Bronchial epithelial cell (primary cell): ENCODE results near the gene SFMBT1. TPM values are rescaled to one million over a fixed set of nuclear protein-coding genes. Genes with fewer than 3 reads are reported as not detected.

Experiments
- DNase-seq: peaks from one replicate; pipeline ENCODE4 v3.0.0-alpha.2; 2010; ENCODE audit warnings: low read depth
- FAIRE-seq: peaks from 2 replicates; lab custom pipeline; 2011; peaks lifted over from hg19 to GRCh38; lab: Jason Lieb, UNC
- H3K27me3 ChIP-seq: 2 replicates; pipeline ENCODE4 v1.5.1; 2011; ENCODE audit warnings: low read length; ENCODE audit not compliant: control insufficient read depth, insufficient read depth
- H3K36me3 ChIP-seq: 2 replicates; pipeline ENCODE4 v1.5.1; 2011; ENCODE audit warnings: low read length; ENCODE audit not compliant: control insufficient read depth, insufficient read depth
- H3K4me3 ChIP-seq: 2 replicates; pipeline ENCODE4 v1.5.1; 2011; ENCODE audit warnings: mild to moderate bottlenecking, low read depth, low read length, control low read depth
- CTCF ChIP-seq: IDR thresholded peaks from 2 replicates; pipeline ENCODE4 v1.5.1; 2011; ENCODE audit warnings: mild to moderate bottlenecking, moderate library complexity, low read length, control low read depth, inconsistent platforms; ENCODE audit not compliant: insufficient read depth, severe bottlenecking
- total RNA-seq: library from RNA; depleted of rRNA; stranded (reverse); fragments of >200 nt; gene quantifications from 2 replicates; pipeline ENCODE4 v1.2.1, GENCODE V29; 2014

SFMBT1 gene
- total RNA-seq, 1 donor from 2014 or later, result 7.6 TPM

DNA sequence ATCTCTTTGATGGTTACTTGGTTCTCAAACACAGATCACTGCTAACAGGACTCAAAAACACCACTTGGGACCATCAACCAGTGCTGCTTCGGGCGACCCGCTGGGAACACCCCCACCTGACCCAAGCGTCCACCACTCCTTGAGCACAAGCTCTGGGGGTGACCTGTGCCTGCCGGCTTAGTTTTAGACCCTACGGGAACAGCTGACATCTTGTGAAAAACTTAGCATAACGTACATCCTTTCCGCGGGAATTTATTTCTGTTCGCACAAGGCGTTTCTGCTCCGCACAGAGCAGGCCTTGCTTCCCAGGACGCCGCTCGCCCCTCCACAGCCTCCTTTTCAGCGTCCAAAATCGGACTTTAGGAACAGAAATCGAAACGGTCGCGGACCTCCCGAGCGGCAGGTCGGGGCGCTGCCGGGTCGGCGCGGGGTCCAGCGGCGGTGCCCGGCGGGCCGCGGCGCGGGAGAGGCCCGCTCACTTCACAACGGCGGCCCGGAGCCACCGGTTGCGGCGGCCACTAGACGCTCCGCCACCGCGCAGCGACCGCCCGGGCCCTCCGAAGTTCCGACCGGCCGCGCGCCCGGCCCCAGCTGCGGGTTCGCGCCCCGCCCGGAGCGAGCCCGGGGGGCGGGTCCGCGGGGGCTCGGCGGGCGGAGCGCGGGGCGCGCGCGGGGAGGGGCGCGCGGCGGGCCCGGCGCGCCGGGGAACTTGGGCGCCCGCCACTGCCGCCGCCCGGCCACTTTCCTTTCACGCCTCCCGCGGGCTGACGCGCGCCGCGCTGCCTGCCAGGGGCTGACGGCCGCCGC lies 959 bp downstream of the SFMBT1 start:
- Histone ChIP-seq H3K4me3 (peak overlapping the region; percentile 62), H3K36me3 (no peaks in the 10 kb centered on the region), H3K27me3 (no peaks in the 10 kb centered on the region)
- DNase-seq, result peak; percentile 27
- TF ChIP-seq CTCF, result no peak
- no peak for FAIRE-seq

GRCh38 chr3:53044371-53044710 lies 1.5 kb downstream of the SFMBT1 start:
- no peak for FAIRE-seq
- no peaks in the 10 kb centered on the region for H3K36me3 ChIP-seq
- DNase-seq, result peak; percentile 15

GRCh38 chr3:53043738-53044137 lies 2.1 kb downstream of the SFMBT1 start:
- Histone ChIP-seq H3K36me3 (no peaks in the 10 kb centered on the region), H3K27me3 (no peaks in the 10 kb centered on the region), H3K4me3 (no peak overlapping the region)
- DNase-seq (no peak), FAIRE-seq (no peak)
- TF ChIP-seq CTCF, result no peak

More at GRCh38 chr3:53044371-53044710, 1.5 kb downstream of the SFMBT1 start:
- no peak for TF ChIP-seq CTCF
- H3K27me3 ChIP-seq, result no peaks in the 10 kb centered on the region
- H3K4me3 ChIP-seq, result peak overlapping the region; percentile 62

GRCh38 chr3:53042651-53043050 lies 3.2 kb downstream of the SFMBT1 start:
- no peak overlapping the region for H3K4me3 ChIP-seq
- H3K27me3 ChIP-seq, result no peaks in the 10 kb centered on the region
- no peaks in the 10 kb centered on the region for H3K36me3 ChIP-seq
- DNase-seq, result no peak
- no peak for FAIRE-seq
- no peak for TF ChIP-seq CTCF

GRCh38 chr3:53040351-53040820 lies 5.5 kb downstream of the SFMBT1 start:
- TF ChIP-seq CTCF, result no peak
- Histone ChIP-seq H3K4me3 (no peak overlapping the region), H3K27me3 (no peaks in the 10 kb centered on the region), H3K36me3 (no peaks in the 10 kb centered on the region)
- DNase-seq, result peak; percentile 72
- no peak for FAIRE-seq

DNA sequence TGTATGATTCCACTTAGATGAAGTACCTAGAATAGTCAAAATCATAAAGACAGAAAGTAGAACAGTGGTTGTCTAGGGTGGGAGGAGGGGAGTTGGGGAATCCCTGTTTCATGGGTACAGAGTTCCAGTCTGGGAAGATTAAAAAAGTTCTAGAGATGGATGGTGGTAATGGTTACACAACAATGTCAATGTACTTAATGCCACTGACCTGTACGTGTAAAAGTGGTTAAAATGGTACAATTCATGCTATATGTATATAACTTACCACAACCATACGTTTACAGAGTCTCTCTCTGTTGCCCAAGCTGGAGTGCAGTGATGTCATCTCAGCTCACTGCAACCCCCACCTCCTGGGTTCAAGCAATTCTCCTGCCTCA lies 6.5 kb downstream of the SFMBT1 start:
- Histone ChIP-seq H3K4me3 (no peak overlapping the region), H3K36me3 (no peaks in the 10 kb centered on the region), H3K27me3 (no peaks in the 10 kb centered on the region)
- TF ChIP-seq CTCF, result no peak
- no peak for FAIRE-seq
- no peak for DNase-seq
